HG03457 (cell line): ENCODE results near the gene MOCOS.

ENCODE experiments used
- ATAC-seq: cut with Tn5 transposase; IDR thresholded peaks from one replicate; pipeline ENCODE4 v1.9.1; 2021; ENCODE audit warnings: moderate number of reproducible peaks; ENCODE audit not compliant: unreplicated experiment

The MOCOS gene

DNA sequence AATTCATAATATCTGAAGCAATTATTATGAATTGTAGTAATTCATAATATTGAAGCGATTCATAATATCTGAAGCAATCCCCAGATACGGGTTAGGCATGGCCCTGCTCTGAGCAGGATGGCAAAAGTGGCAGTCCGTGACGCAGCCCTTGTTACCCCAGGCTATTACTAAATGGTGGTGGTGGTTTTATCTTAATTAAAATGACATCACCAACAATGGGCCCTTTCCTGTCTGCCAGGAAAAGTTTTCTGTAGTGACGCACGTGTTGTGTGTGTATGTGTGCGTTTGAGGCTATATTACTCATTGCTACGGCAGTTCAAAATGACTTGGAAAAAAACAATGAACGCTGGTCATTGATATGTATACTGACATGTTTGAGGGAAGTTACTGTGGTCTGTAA is 10.6 kb upstream of the MOCOS start:
- ATAC-seq = no peak

DNA sequence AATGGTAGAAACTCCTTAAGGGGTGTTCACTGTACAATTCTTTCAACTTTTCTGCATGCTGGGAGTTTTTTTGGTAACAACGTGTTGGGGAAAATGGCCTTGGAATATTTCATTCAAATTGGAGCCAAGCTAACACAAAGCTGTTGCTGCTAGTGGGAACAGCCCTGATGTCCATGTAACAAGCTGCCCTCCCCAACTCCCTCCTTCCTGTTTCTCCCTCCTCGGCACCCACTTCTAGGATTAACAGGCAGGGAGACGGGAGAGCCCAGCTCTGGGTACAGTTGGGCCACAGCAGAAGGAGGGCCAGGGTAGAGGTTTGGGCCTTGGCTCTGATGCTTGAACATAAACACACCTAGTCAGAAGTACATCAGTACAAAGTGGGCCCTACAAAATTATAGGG is 9.4 kb upstream of the MOCOS start:
- ATAC-seq = no peak

DNA sequence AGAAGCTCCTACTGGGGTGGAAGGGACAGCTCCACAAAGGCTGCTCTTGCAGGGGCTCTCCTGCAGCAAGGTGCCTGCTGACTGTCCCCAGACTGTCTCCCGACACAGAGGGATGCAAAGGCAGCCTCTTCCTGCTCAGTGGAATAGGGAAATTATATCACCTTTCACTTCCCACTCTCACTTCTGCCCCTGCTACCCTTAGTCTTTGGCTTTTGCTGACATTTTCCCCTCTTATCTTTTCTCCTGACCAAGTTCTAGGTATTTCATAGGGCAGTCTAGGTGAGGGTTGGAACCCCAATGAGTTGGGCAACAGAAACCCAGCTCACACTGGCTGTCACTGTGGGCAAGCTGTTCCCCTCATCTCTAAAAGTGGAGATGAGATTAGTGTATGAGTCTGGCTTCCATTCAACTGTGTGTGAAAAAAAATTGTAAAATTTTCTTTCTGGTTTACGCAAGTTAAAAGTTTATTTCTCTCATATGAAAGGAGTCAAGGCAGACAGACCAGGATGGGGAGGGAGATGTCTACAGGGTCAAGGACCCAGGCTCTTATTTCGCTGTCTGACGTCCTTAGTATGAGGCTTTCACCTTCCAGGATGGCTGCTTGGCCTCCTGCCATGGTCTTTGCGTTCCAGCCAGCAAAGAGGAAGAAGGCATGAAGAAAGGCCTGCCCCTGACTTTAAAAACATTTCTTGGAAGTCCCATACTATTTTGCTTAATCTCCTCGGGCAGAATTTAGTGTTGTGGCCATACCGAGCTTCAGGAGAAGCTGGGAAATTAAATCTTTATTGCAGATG is 7.5 kb upstream of the MOCOS start:
- no peak for ATAC-seq

DNA sequence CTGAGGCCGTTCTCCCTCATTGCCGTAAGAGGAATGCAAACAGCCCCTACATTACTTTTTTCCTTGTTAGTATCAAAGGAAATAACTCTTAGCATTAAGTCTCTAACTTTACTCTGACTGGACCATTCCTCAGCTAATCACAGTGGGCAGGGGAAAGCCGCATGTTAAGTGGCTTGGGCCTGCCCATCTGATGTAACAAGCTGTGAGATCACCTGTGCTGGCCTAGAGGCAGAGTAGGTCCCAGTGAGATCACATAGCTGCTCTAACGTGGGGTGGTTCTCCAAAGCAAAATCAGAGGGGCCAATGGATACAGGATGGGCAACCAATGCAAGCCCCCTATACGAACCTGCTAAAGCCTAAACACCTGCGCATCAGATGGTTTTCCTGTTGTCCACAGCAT is 5.9 kb upstream of the MOCOS start:
- no peak for ATAC-seq

DNA sequence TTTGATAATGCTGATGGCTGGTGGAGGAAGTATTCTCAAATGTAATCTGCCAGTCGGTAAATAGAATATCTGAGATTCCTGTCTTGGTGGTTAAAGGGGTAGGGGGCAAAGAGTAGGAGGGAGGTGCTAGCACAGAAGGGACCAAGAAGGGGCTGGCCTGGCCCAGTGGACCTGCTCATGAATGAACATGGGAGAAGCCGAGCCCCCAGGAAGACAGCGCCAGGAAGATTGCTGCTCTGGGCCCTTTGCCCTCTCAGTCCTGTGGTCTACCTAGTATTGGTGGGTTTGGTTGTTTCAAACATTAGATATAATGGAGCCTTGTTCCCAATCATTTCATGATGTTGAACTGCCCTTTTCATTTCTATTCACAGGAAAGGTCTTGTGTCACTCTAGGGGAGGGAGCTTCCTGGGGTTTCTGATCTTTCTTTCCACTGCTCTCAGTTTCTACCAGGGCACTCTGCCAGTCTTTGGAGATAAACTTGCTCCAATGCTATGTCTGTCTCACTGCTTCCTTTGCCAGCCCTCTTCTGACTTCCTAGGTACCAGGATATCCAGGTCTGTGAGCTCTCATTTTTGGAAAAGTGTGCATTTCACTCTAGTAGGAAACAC is 5.3 kb upstream of the MOCOS start:
- ATAC-seq = no peak

DNA sequence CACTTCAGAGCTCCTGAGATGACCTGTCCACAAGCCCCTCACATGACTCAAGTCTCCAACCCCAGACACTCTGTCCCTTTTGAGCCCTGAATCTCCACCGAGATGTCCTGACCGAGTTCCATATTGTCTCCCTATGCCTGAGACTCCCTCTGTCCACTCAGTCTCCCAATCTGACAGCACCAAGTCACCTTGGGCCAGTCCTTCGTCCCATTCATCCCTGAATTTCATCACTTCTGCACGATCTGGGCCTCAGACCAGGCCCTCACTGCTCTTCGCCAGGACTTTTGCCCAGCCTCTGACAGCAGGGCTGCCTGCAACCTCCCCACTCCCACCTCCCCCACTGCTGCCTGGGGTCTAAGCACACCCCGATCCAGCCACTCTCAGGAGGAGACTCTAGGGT is 4.3 kb upstream of the MOCOS start:
- ATAC-seq = no peak

DNA sequence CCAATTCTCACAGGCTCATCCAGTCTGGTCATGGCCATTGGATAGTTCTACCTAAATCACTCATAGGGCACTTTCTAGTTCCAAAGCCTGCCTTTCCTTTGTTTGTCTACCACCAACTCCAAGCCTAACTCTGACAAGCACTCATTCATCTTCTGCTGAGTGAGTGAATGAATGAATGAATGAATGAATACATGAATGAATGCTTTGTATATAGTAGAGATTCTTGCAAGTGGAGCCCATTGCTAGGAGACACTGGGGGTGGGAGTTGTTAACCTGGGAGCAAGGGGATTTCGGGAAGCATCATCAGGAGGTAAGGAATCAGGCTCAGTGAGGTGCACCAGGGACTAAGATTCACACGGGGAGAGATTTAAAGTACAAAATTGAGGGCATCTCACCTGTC is 3.3 kb upstream of the MOCOS start:
- no peak for ATAC-seq

DNA sequence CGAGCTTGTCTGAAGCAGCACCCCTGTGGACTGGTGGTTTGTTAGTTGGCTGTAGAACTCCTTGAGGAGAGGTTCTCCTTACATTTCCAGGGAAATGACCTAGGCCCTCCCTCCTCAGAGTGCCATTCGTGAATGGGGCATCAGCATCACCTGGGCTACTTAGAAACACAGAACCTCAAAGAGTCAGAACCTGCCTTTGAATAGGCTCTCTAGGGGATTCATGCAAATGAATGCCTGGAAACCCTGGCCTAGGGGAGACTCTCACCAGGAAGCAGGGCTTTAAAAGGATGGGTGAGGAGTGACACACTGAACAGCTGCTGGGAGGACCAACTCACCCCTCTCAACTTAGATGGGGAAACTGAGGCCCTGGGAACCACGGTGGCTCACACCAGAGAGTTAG is 2.1 kb upstream of the MOCOS start:
- no peak for ATAC-seq

DNA sequence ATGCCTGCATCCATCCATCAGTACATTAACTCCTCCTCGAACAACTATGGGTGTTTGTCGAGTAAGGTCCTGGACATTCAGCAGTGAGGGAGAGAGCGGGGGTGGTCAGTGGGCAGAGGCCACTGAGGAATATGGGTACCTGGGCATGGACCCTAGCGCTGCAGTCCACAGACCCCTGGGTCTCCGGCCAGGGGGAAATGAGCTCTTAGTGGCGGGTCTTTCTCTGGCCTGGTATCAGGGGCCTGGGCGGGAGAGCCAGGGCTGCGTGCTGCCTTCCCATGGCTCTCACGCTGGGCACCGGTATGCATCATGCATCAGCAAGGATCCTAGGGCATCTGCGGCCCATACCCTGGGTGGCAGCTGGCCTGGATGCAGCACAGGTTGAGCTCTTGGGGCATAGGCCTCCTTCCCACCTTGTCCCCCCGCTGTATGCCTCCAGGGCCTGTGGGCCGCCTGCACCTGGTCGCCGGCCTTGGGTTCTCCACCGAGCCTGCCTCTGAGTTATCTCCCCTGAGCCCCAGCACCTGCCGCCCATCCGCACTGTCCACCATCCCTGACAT is 1.3 kb upstream of the MOCOS start:
- ATAC-seq = no peak

DNA sequence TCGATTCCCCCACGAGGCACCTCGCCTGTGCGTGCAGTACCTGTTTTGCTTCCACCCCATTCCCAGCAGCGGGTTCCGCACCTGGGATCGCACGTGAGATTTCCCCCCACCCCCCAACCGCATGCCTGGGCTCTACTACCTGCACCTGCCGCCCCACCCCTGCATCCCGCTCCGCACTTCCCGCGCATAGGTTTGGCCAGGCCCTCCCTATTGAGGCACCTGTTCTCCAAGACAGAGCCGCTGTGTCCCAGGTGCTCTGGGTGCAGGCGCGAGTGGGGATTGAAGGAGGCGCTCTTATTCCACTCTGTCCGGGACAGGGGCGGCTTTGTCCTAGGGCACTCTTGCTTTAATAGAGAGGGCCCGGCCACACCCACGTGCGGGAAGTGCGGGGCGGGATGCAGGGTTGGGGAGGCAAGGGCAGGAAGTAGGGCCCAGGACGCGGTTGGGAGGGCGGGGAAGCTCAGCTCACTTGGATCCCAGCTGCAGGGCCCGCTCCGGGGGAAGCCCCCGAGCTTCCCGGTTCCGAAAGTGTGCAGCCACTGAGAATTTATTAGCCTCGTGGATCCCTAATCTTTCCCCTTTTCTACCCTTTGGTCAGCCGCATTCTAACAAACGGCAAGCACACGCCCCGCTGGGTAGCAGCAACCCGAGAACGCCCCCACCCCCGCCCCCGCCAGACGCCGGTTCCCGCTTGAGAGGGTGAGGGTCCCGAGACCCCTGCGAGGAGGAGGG is 670 bp upstream of the MOCOS start:
- no peak for ATAC-seq

DNA sequence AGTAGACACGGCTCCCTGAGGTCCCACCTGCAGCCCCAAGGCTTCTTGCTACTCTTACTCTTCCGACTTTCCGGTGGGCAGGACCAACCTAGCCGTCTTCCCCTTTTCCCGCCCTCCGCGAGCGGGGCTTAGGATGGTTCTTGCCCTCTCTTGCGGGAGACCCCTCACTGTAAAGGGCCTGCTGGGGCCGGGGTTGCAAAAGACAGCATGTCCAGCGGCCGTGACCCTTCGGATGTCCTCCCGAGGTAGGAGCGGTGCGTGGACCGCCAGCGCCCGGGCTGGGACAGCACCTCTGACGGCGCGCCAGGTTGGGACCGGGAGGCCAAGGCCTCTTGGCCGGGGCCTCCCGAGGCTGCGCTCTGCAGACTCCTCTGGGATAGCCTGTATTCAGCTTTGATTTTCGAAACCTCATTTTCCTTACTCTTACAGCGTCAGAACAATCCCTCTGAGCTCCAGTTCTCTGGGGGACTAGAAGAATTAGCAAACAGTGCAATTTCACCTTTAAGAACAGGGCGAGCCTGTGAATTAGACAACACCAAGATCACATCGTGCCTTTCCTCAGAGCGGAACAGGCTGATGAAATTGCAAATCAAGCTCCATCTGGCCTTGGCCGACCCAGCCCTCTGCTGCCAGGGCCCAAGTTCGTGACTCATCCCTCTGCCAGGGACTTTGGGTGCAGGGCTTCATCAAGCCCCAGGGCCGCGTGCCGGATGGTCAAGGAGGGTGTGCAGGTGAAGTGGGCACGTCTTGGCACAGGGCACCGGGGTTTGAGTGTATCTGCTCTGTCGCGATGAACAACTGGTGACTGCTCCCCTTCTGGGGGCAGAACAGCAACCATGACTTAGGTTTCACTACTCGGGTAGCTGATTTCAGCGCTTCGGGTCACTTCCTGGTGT is 777 bp downstream of the MOCOS start:
- ATAC-seq = no peak

DNA sequence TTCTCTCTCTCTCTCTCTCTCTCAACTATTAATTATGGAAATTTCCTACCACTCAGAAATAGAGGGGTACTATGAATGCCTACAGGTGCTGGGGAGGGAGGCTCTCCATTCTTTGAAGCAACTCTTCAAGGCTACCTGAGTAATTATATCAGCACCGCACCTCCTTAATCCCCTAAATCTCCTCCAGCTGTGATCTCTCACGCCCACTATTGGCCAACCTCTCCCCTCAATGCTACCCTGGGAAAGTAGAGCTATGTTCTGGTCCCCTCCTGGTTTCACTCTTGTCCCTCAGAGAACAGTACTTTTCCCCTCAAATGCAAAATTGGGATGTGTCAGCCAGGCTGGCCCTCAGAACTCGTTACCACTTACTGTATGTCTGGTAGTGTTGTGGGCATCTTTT is 1.6 kb downstream of the MOCOS start:
- no peak for ATAC-seq

DNA sequence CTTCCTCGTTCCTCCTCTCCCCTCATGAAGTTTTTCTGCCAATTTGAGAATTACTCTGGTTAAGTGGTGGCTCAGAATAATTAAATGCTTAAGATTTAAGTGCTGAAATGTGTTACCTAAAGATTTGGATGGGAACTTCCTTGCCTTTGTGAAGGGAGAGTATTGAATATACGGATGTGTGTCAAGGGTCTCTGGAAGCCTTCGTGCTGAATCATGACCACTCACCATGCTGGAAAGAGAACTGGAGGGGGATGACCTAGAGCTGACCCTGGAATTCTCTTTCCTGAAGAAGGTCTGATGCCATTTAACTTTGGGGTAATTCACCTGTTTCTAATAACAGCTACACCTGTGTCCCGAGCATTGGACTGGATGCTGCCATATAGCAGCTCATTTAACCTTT is 2.2 kb downstream of the MOCOS start:
- ATAC-seq = no peak

DNA sequence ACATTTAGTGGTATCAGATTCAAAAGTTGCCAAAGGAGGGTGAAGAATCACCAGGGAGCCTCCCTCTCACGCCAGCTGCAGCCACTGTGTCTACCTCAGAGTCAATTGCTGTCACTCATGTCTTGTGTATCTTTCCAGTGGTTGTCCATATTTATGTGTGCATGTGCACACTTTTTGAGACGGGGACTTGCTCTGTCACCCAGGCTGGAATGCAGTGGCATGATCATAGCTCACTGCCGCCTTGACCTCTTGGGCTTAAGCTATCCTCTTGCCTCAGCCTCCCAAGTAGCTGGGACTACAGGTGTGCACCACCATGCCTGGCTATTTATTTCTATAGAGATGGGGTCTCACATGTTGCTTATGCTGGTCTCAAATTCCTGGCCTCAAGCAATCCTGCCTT is 4.0 kb downstream of the MOCOS start:
- ATAC-seq = no peak

DNA sequence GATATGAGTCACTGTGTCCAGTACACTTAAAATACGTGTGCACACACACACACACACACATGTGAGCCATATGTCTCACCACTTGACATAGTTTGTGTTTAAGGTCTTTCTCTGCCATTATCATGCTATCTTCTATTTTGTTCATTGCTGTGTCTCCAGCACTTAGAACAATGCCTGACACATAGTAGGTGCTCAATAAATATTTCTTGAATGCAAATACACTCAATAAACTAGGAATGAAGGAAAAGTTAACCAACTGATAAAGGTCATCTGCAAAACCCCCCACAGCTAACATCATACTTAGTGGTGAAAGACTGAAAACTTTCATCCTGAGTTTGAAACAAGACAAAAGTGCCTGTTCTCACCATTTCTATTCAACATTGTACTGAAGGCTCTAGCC is 4.4 kb downstream of the MOCOS start:
- no peak for ATAC-seq

DNA sequence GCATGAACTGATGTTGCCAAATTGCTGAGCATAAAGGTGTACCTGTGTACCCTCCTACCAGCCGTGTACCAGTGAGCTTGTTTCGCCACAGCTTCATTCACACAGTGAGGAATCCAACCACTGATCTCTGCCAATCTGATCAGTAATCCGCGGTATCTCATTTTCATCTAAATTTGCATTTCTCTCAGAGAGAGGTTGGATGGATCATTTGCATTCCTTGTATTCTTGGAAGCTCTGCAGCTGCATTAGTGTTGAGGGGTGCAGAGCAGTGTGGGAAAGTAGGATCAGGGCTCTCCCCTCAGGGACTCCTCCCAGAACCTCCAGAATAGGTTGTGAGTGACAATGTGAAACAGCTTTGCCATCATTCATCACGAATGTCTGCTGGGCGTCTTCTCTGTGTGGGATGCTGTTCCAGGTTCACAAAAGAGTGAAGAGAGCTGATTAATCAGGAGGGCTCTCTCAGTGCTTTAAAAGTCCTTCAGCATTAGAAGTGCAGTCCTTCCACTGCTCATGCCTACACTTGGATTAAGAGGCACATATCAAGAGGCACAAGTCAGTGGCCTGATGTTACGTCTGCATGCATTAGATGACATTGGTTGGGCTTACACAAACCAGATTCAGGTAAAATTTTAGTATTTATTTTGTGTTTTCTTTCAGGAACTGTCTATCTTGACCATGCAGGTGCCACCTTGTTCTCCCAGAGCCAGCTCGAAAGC is 7.5 kb downstream of the MOCOS start:
- ATAC-seq = no peak

DNA sequence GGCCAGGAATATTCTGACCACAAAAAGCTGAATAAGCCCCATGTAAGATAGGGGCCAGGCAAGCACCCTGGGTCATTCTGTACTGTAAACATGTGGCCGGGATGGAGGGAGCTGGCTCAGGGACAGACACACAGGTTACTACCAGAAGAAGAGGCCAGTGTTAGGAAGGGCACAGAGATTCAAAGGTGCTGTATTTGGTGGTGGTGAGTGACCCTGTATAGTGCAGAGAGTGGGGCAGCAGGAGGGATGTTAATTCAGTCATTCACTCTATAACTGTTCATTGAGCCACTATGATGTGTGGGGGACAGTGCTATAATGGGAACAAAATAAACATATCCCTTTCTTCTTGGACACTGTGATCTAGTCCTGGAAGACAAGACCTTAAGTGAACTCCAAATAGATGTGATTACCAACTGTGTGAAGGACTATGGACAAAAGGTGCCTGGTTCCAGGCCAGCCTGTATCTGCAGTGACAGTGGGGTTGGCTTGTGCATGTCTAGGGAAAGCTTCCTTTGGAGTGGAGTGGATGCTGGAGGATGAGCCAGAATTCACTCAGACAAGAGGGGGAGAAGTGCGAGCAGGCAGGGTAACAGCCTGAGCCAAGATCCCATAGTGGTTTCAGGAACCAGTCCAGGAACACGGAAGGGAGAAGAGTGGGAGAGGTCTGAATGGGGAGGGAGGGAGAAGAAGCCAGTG is 8.3 kb downstream of the MOCOS start:
- ATAC-seq = no peak

DNA sequence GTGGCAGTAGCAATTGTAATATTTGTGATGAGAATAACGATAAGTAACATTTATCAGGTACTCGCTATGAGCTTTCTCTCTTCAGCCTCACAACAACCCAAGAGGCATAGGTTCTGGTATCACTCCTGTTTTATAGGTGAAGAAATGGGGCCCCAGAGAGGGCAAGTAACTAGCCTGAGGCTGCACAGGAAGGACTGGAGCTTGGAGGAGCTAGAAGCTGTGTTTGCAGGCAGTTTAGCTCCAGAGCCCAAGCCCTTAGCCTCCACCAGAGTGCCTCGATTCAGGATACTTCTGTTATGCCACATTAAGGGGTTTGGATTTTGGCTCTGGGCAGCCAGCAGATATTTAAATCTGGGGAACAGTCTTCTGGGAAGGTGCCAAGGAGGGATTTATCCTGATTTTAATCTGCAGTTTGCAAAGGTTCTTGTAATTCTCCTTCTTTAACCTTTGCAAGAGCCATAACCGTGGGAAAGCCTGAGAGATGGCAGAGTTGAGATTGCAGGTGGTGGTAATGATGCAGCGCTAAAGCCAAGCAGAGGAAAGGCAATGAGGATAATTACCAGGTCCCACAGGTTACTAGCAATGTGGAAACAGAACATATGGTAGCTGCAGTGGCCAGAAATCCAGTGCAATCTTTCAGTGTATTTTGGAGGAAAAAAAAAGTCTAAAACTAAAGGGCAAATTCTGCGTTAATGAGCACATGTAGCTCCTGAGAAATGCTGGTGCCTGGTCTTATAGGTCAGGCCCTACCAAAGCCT is 9.1 kb downstream of the MOCOS start:
- ATAC-seq = no peak
